Measurements from ENCODE around the gene AATK. TPM values are rescaled to one million over a fixed set of nuclear protein-coding genes. Genes with fewer than 3 reads are reported as not detected.

Gene AATK
- total and polyA plus RNA-seq, 2 of the 4 experiments (the other 2 are of a cell fraction): under 0.01 to 0.21 TPM

GRCh38 chr17:81131486-81132196 lies 34.4 kb downstream of the AATK start:
- no peak overlapping the region for H2BK120ac ChIP-seq (ENCODE audit: low read depth, low read length)
- ChIA-PET POLR2A (ENCODE audit: unreplicated experiment) (no interaction called here), CTCF (no interaction called here)
- no peak overlapping the region for H2AK5ac ChIP-seq (ENCODE audit: low read depth, low read length)
- no peak overlapping the region for H2BK15ac ChIP-seq (ENCODE audit: low read depth, low read length)
- WGBS, 2 experiments (ENCODE audit: extremely low coverage in 2 of 2, insufficient read length in 1 of 2): 85% methylated on average over 6 of the region's 14 CpGs; no CpG with 5 or more reads in 1 of the 2 experiments
- no peaks in the 10 kb centered on the region for H4K20me1 ChIP-seq (ENCODE audit: insufficient read depth, low read length)
- no peak overlapping the region for H3K9ac ChIP-seq (ENCODE audit: low read depth, low read length)
- H3K9me1 ChIP-seq (ENCODE audit: insufficient read depth, low read length): no peaks in the 10 kb centered on the region
- H3K4ac ChIP-seq (ENCODE audit: low read depth, low read length): no peak overlapping the region
- H2AK9ac ChIP-seq (replicated peaks; ENCODE audit: low read depth, low read length, poor library complexity): no peak overlapping the region
- no peak overlapping the region for H3K14ac ChIP-seq (replicated peaks; ENCODE audit: low read depth, low read length)
- H3K4me1 ChIP-seq (ENCODE audit: control insufficient read depth, insufficient read depth, low read length): no peaks in the 10 kb centered on the region
- no peak overlapping the region for H4K8ac ChIP-seq (ENCODE audit: low read depth in 2 of 2, low read length in 2 of 2)
- in situ Hi-C loops (cut with MboI; ENCODE audit: low sequenced_read_pairs) (no loop called here), dilution Hi-C loops (cut with HindIII; ENCODE audit: low sequenced_read_pairs, unreplicated experiment) (no loop called here), intact Hi-C loops (cut with micrococcal nuclease) (no loop called here)
- H4K91ac ChIP-seq (ENCODE audit: insufficient read depth, low read depth, low read length): no peak overlapping the region
- H3K56ac ChIP-seq (ENCODE audit: extremely low read depth, insufficient read depth, low read length): no peak overlapping the region
- no peak overlapping the region for H3K18ac ChIP-seq (ENCODE audit: low read depth, low read length)
- DNase-seq (no peak), ATAC-seq (ENCODE audit: low read depth) (no peak)
- H3K4me3 ChIP-seq (ENCODE audit: insufficient read depth, low read depth, low read length): no peak overlapping the region
- TF ChIP-seq NFE2L2 (IDR thresholded peaks at IDR 0.05; ENCODE audit: low read depth, low read length): no peak
- TF ChIP-seq RFX5 (IDR thresholded peaks at IDR 0.05; ENCODE audit: low read depth, low read length): no peak
- no peak for TF ChIP-seq BHLHE40 (IDR thresholded peaks at IDR 0.05; ENCODE audit: low read depth, low read length)
- TF ChIP-seq CHD1 (IDR thresholded peaks at IDR 0.05; ENCODE audit: low read depth, low read length): no peak
- no peak for TF ChIP-seq RAD21 (IDR thresholded peaks at IDR 0.05; ENCODE audit: low read length)
- TF ChIP-seq MAZ (IDR thresholded peaks at IDR 0.05; ENCODE audit: borderline replicate concordance, low read depth, low read length): no peak
- TF ChIP-seq, protein P1, sequence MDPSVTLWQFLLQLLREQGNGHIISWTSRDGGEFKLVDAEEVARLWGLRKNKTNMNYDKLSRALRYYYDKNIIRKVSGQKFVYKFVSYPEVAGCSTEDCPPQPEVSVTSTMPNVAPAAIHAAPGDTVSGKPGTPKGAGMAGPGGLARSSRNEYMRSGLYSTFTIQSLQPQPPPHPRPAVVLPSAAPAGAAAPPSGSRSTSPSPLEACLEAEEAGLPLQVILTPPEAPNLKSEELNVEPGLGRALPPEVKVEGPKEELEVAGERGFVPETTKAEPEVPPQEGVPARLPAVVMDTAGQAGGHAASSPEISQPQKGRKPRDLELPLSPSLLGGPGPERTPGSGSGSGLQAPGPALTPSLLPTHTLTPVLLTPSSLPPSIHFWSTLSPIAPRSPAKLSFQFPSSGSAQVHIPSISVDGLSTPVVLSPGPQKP (IDR thresholded peaks at IDR 0.05; ENCODE audit: borderline replicate concordance, low read depth, low read length): no peak
- no peak for TF ChIP-seq FOS (IDR thresholded peaks at IDR 0.05; ENCODE audit: low read depth, low read length)
- no peak for TF ChIP-seq SMC3 (IDR thresholded peaks at IDR 0.05; ENCODE audit: low read depth, low read length)
- no peak for TF ChIP-seq CEBPB (IDR thresholded peaks at IDR 0.05; ENCODE audit: low read depth, low read length)
- no peak for TF ChIP-seq RCOR1 (IDR thresholded peaks at IDR 0.05; ENCODE audit: insufficient replicate concordance, low read length)
- TF ChIP-seq, protein P2, sequence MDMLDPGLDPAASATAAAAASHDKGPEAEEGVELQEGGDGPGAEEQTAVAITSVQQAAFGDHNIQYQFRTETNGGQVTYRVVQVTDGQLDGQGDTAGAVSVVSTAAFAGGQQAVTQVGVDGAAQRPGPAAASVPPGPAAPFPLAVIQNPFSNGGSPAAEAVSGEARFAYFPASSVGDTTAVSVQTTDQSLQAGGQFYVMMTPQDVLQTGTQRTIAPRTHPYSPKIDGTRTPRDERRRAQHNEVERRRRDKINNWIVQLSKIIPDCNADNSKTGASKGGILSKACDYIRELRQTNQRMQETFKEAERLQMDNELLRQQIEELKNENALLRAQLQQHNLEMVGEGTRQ (IDR thresholded peaks at IDR 0.05; ENCODE audit: low read depth, low read length): no peak
- no peak for TF ChIP-seq MAFK (IDR thresholded peaks at IDR 0.05; ENCODE audit: low read depth, low read length)
- TF ChIP-seq, protein P3, sequence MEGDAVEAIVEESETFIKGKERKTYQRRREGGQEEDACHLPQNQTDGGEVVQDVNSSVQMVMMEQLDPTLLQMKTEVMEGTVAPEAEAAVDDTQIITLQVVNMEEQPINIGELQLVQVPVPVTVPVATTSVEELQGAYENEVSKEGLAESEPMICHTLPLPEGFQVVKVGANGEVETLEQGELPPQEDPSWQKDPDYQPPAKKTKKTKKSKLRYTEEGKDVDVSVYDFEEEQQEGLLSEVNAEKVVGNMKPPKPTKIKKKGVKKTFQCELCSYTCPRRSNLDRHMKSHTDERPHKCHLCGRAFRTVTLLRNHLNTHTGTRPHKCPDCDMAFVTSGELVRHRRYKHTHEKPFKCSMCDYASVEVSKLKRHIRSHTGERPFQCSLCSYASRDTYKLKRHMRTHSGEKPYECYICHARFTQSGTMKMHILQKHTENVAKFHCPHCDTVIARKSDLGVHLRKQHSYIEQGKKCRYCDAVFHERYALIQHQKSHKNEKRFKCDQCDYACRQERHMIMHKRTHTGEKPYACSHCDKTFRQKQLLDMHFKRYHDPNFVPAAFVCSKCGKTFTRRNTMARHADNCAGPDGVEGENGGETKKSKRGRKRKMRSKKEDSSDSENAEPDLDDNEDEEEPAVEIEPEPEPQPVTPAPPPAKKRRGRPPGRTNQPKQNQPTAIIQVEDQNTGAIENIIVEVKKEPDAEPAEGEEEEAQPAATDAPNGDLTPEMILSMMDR (conservative IDR thresholded peaks at IDR 0.05; ENCODE audit: low read depth, low read length): no peak
- TF ChIP-seq MXI1 (IDR thresholded peaks at IDR 0.05; ENCODE audit: borderline replicate concordance, low read depth, low read length): no peak
- no peak for TF ChIP-seq POLR2A (IDR thresholded peaks at IDR 0.05; ENCODE audit: low read depth, low read length)
- no peak overlapping the region for H3K23ac ChIP-seq (ENCODE audit: low read depth, low read length)
- H2BK5ac ChIP-seq (ENCODE audit: low read depth, low read length, poor library complexity, severe bottlenecking): no peak overlapping the region
- H3K27ac ChIP-seq (ENCODE audit: insufficient read depth, low read length): no peak overlapping the region
- no peak overlapping the region for H3K4me2 ChIP-seq (ENCODE audit: low read depth, low read length)
- H4K5ac ChIP-seq (ENCODE audit: low read depth, low read length): no peak overlapping the region
- peak overlapping the region; percentile 11 for H2AFZ ChIP-seq (replicated peaks; ENCODE audit: low read length, poor library complexity)
- no peak overlapping the region for H2BK20ac ChIP-seq (ENCODE audit: low read depth, low read length)
- peaks cover 25% of the 10 kb centered on the region; the same call in 1 of the 2 replicates for H3K27me3 ChIP-seq (ENCODE audit: control insufficient read depth, insufficient read depth, low read length)
- BruUV-seq (replicated peaks): no TSS peak
- H3K9me3 ChIP-seq (ENCODE audit: control insufficient read depth, insufficient read depth, low read length): no peaks in the 10 kb centered on the region
- no peaks in the 10 kb centered on the region for H3K79me1 ChIP-seq (ENCODE audit: low read depth in 1 of 2, low read length in 2 of 2)
- H3K36me3 ChIP-seq (ENCODE audit: control insufficient read depth, insufficient read depth, low read length): no peaks in the 10 kb centered on the region

Measured in IMR-90 (cell line).